Neural progenitor cell (in vitro differentiated cells): ENCODE measurements around the gene CHCHD1. TPM values are rescaled to one million over a fixed set of nuclear protein-coding genes. Genes with fewer than 3 reads are reported as not detected.

Source experiments
- DNase-seq: peaks from one replicate; pipeline ENCODE4 v3.0.0-alpha.2; 2016; ENCODE audit warnings: low spot score
- H2AFZ ChIP-seq: fragments of 200-600 bp; sonication (generic); replicated peaks from 2 replicates; pipeline ENCODE4 v1.6.1; 2016; ENCODE audit warnings: antibody characterized with exemption
- H3F3A ChIP-seq: fragments of 200-600 bp; sonication (generic); 2 replicates; pipeline ENCODE4 v1.6.1; 2016; ENCODE audit warnings: antibody characterized with exemption, low read depth
- H3K27ac ChIP-seq: fragments of 200-600 bp; sonication (generic); 2 replicates; pipeline ENCODE4 v1.5.1; 2016; ENCODE audit warnings: mild to moderate bottlenecking
- H3K27me3 ChIP-seq: fragments of 200-600 bp; sonication (generic); 2 replicates; pipeline ENCODE4 v1.6.1; 2016; ENCODE audit warnings: mild to moderate bottlenecking, moderate library complexity
- H3K36me3 ChIP-seq: fragments of 200-600 bp; sonication (generic); 2 replicates; pipeline ENCODE4 v1.5.1; 2016
- H3K4me1 ChIP-seq: fragments of 200-600 bp; sonication (generic); 2 replicates; pipeline ENCODE4 v1.6.1; 2016; ENCODE audit warnings: mixed run types
- H3K4me2 ChIP-seq: fragments of 200-600 bp; sonication (generic); 2 replicates; pipeline ENCODE4 v1.6.1; 2016
- H3K4me3 ChIP-seq: fragments of 200-600 bp; sonication (generic); 2 replicates; pipeline ENCODE4 v1.5.1; 2016
- H3K79me2 ChIP-seq: fragments of 200-600 bp; sonication (generic); 2 replicates; pipeline ENCODE4 v1.6.1; 2016; ENCODE audit warnings: low read depth
- H3K9ac ChIP-seq: fragments of 200-600 bp; sonication (generic); 2 replicates; pipeline ENCODE4 v1.6.1; 2016
- H3K9me3 ChIP-seq: fragments of 200-600 bp; sonication (generic); 2 replicates; pipeline ENCODE4 v1.5.1; 2016; ENCODE audit warnings: low read depth
- H4K20me1 ChIP-seq: fragments of 200-600 bp; sonication (generic); 2 replicates; pipeline ENCODE4 v1.6.1; 2016; ENCODE audit warnings: low read depth
- H3K27ac Mint-ChIP-seq: 3 replicates; pipeline ENCODE4 v1.8.0; 2021; ENCODE audit warnings: mixed read lengths
- H3K27me3 Mint-ChIP-seq: 2 replicates; pipeline ENCODE4 v1.8.0; 2022; ENCODE audit warnings: low read depth, mild to moderate bottlenecking, inconsistent platforms, moderate library complexity, mixed read lengths; ENCODE audit not compliant: insufficient read depth
- H3K36me3 Mint-ChIP-seq: 3 replicates; pipeline ENCODE4 v1.8.0; 2021; ENCODE audit warnings: mixed read lengths
- H3K4me1 Mint-ChIP-seq: 3 replicates; pipeline ENCODE4 v1.8.0; 2021; ENCODE audit warnings: mixed read lengths
- H3K4me3 Mint-ChIP-seq: 3 replicates; pipeline ENCODE4 v1.8.0; 2021; ENCODE audit warnings: mild to moderate bottlenecking, moderate library complexity, mixed read lengths
- H3K9me3 Mint-ChIP-seq: 3 replicates; pipeline ENCODE4 v1.8.0; 2020; ENCODE audit warnings: mixed read lengths
- EZH2 ChIP-seq: fragments of 200-600 bp; sonication (generic); IDR thresholded peaks from 2 replicates; pipeline ENCODE4 v1.6.1; 2017; ENCODE audit warnings: antibody characterized with exemption, mild to moderate bottlenecking, moderate library complexity
- EZH2phosphoT487 ChIP-seq: fragments of 200-600 bp; sonication (generic); IDR thresholded peaks from 2 replicates; pipeline ENCODE4 v1.6.1; 2017; ENCODE audit warnings: antibody characterized with exemption
- total RNA-seq: library from RNA; depleted of rRNA; stranded (reverse); fragments of >200 nt; gene quantifications from 2 replicates; pipeline ENCODE4 v1.2.3, GENCODE V29; 2015; ENCODE audit warnings: low replicate concordance
- TF ChIP-seq, protein P1 (sequence below): fragments of 200-600 bp; sonication (generic); IDR thresholded peaks from 2 replicates; pipeline ENCODE4 v1.5.1; 2017; ENCODE audit warnings: antibody characterized with exemption, mild to moderate bottlenecking

The CHCHD1 gene
- total RNA-seq, 1 donor from 2014 or later = 66.7 TPM

DNA sequence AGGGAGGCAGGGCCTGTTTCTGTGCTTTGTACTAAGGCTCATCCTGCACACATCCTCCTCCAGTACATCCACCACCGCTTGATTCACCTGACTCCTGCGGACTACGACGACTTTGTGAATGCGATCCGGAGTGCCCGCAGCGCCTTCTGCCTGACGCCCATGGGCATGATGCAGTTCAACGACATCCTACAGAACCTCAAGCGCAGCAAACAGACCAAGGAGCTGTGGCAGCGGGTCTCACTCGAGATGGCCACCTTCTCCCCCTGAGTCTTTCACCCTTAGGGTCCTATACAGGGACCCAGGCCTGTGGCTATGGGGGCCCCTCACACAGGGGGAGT lies 19.4 kb downstream of the CHCHD1 start:
- Mint-ChIP-seq H3K4me3 (no peak overlapping the region), H3K27ac (no peak overlapping the region), H3K4me1 (no peaks in the 10 kb centered on the region)

GRCh38 chr10:73802276-73802991 lies 20.6 kb downstream of the CHCHD1 start:
- H4K20me1 ChIP-seq = no peaks in the 10 kb centered on the region
- Mint-ChIP-seq H3K27ac (peak overlapping the region; percentile 29), H3K4me1 (no peaks in the 10 kb centered on the region), H3K27me3 (peaks cover 4% of the 10 kb centered on the region), H3K9me3 (no peaks in the 10 kb centered on the region), H3K4me3 (no peak overlapping the region), H3K36me3 (peaks cover 28% of the 10 kb centered on the region)
- H3K9me3 ChIP-seq = no peaks in the 10 kb centered on the region
- H3K36me3 ChIP-seq = no peaks in the 10 kb centered on the region
- H3K79me2 ChIP-seq = no peaks in the 10 kb centered on the region
- no peak overlapping the region for H2AFZ ChIP-seq
- no peaks in the 10 kb centered on the region for H3K4me1 ChIP-seq
- no peak overlapping the region for H3K4me2 ChIP-seq
- no peak for DNase-seq
- no peak overlapping the region for H3K9ac ChIP-seq
- no peaks in the 10 kb centered on the region for H3K27me3 ChIP-seq
- TF ChIP-seq EZH2 (no peak), EZH2phosphoT487 (no peak)
- TF ChIP-seq, protein P1, sequence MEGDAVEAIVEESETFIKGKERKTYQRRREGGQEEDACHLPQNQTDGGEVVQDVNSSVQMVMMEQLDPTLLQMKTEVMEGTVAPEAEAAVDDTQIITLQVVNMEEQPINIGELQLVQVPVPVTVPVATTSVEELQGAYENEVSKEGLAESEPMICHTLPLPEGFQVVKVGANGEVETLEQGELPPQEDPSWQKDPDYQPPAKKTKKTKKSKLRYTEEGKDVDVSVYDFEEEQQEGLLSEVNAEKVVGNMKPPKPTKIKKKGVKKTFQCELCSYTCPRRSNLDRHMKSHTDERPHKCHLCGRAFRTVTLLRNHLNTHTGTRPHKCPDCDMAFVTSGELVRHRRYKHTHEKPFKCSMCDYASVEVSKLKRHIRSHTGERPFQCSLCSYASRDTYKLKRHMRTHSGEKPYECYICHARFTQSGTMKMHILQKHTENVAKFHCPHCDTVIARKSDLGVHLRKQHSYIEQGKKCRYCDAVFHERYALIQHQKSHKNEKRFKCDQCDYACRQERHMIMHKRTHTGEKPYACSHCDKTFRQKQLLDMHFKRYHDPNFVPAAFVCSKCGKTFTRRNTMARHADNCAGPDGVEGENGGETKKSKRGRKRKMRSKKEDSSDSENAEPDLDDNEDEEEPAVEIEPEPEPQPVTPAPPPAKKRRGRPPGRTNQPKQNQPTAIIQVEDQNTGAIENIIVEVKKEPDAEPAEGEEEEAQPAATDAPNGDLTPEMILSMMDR = no peak
- no peak overlapping the region for H3K27ac ChIP-seq
- H3F3A ChIP-seq = no peaks in the 10 kb centered on the region
- H3K4me3 ChIP-seq = no peak overlapping the region

More for the DNA sequence above, 19.4 kb downstream of the CHCHD1 start:
- Histone ChIP-seq H2AFZ (no peak overlapping the region), H3K36me3 (no peaks in the 10 kb centered on the region), H3K79me2 (no peaks in the 10 kb centered on the region), H4K20me1 (no peaks in the 10 kb centered on the region), H3F3A (no peaks in the 10 kb centered on the region), H3K9me3 (no peaks in the 10 kb centered on the region), H3K9ac (no peak overlapping the region), H3K4me2 (no peak overlapping the region), H3K4me1 (no peaks in the 10 kb centered on the region), H3K27me3 (no peaks in the 10 kb centered on the region), H3K4me3 (no peak overlapping the region), H3K27ac (no peak overlapping the region)
- TF ChIP-seq EZH2phosphoT487 (no peak), EZH2 (no peak)
- TF ChIP-seq, protein P1 = no peak
- DNase-seq = no peak
- Mint-ChIP-seq H3K27me3 (peaks cover 7% of the 10 kb centered on the region), H3K9me3 (no peaks in the 10 kb centered on the region), H3K36me3 (peaks cover 25% of the 10 kb centered on the region)

GRCh38 chr10:73803680-73804286 lies 21.9 kb downstream of the CHCHD1 start:
- DNase-seq = no peak
- Histone ChIP-seq H3K4me2 (no peak overlapping the region), H2AFZ (no peak overlapping the region), H3K9ac (no peak overlapping the region), H3K27ac (no peak overlapping the region), H3K4me3 (no peak overlapping the region), H3F3A (no peaks in the 10 kb centered on the region), H4K20me1 (peaks cover 5% of the 10 kb centered on the region), H3K27me3 (no peaks in the 10 kb centered on the region), H3K4me1 (no peaks in the 10 kb centered on the region), H3K9me3 (no peaks in the 10 kb centered on the region), H3K79me2 (no peaks in the 10 kb centered on the region), H3K36me3 (no peaks in the 10 kb centered on the region)
- Mint-ChIP-seq H3K4me1 (no peaks in the 10 kb centered on the region), H3K9me3 (no peaks in the 10 kb centered on the region), H3K27ac (peak overlapping the region; percentile 10), H3K36me3 (peaks cover 22% of the 10 kb centered on the region), H3K27me3 (peaks cover 3% of the 10 kb centered on the region), H3K4me3 (no peak overlapping the region)
- TF ChIP-seq, protein P1 = no peak
- TF ChIP-seq EZH2phosphoT487 = no peak
